KMS-11 (cell line): ENCODE results near the gene PWP1.
"Not testable (repeated sequence)": the region's sequence is repeated elsewhere in the genome, so short reads cannot be mapped to it uniquely, and the experiment has no call there.

Experiments
- H2AFZ ChIP-seq: fragments of 200-600 bp; sonication (generic); 2 replicates; pipeline ENCODE4 v1.6.1; 2016; ENCODE audit warnings: antibody characterized with exemption, mixed run types, low read depth
- H3K27ac ChIP-seq: fragments of 200-600 bp; sonication (generic); 2 replicates; pipeline ENCODE4 v1.6.1; 2016; ENCODE audit warnings: mild to moderate bottlenecking, mixed run types
- H3K27me3 ChIP-seq: fragments of 200-600 bp; sonication (generic); 2 replicates; pipeline ENCODE4 v1.6.1; 2017; ENCODE audit warnings: mild to moderate bottlenecking, low read depth, mixed run types, moderate library complexity; ENCODE audit not compliant: insufficient read depth
- H3K36me3 ChIP-seq: fragments of 200-600 bp; sonication (generic); 2 replicates; pipeline ENCODE4 v1.6.1; 2017; ENCODE audit warnings: mild to moderate bottlenecking, mixed run types; ENCODE audit not compliant: insufficient read depth
- H3K4me1 ChIP-seq: fragments of 200-600 bp; sonication (generic); 2 replicates; pipeline ENCODE4 v1.6.1; 2016; ENCODE audit warnings: mild to moderate bottlenecking, low read depth, mixed run types; ENCODE audit not compliant: poor library complexity, severe bottlenecking
- H3K4me2 ChIP-seq: fragments of 200-600 bp; sonication (generic); 2 replicates; pipeline ENCODE4 v1.7.0; 2016; ENCODE audit warnings: mild to moderate bottlenecking, mixed run types
- H3K4me3 ChIP-seq: fragments of 200-600 bp; sonication (generic); IDR thresholded peaks from 2 replicates; pipeline ENCODE4 v1.6.1; 2017; ENCODE audit warnings: low read depth, low read length, mixed read lengths; ENCODE audit not compliant: insufficient read depth
- H3K79me2 ChIP-seq: fragments of 200-600 bp; sonication (generic); 2 replicates; pipeline ENCODE4 v1.6.1; 2016; ENCODE audit warnings: low read depth, mixed run types; ENCODE audit not compliant: insufficient read depth
- H3K9ac ChIP-seq: fragments of 200-600 bp; sonication (generic); 2 replicates; pipeline ENCODE4 v1.6.1; 2016; ENCODE audit warnings: mild to moderate bottlenecking, mixed run types
- H4K20me1 ChIP-seq: fragments of 200-600 bp; sonication (generic); 2 replicates; pipeline ENCODE4 v1.6.1; 2016; ENCODE audit warnings: mild to moderate bottlenecking, mixed run types; ENCODE audit not compliant: insufficient read depth
- CTCF ChIP-seq: fragments of 200-600 bp; sonication (generic); conservative IDR thresholded peaks from 2 replicates; pipeline ENCODE4 v1.6.1; 2017; ENCODE audit warnings: low read depth, mild to moderate bottlenecking, antibody characterized with exemption, low read length, moderate library complexity, mixed read lengths

Gene PWP1

GRCh38 chr12:107704041-107704440, 18.4 kb downstream of the PWP1 start:
- TF ChIP-seq CTCF = no peak
- Histone ChIP-seq H3K36me3 (no peaks in the 10 kb centered on the region), H3K4me2 (no peak overlapping the region), H3K4me3 (no peak overlapping the region), H3K27me3 (no peaks in the 10 kb centered on the region), H3K79me2 (no peaks in the 10 kb centered on the region), H2AFZ (no peak overlapping the region), H3K4me1 (no peaks in the 10 kb centered on the region), H3K27ac (no peak overlapping the region), H3K9ac (no peak overlapping the region), H4K20me1 (no peaks in the 10 kb centered on the region)

- H3K9ac ChIP-seq, H3K4me1 ChIP-seq, H3K27ac ChIP-seq, H3K27me3 ChIP-seq, H2AFZ ChIP-seq, H4K20me1 ChIP-seq, H3K4me2 ChIP-seq, H3K79me2 ChIP-seq, H3K36me3 ChIP-seq, H3K4me3 ChIP-seq: not testable (repeated sequence)
Measured at GRCh38 chr12:107705522-107705921, 19.9 kb downstream of the PWP1 start.

- Histone ChIP-seq H3K36me3 (no peaks in the 10 kb centered on the region), H2AFZ (no peak overlapping the region), H4K20me1 (no peaks in the 10 kb centered on the region), H3K4me2 (no peak overlapping the region), H3K9ac (no peak overlapping the region), H3K79me2 (no peaks in the 10 kb centered on the region), H3K27ac (no peak overlapping the region), H3K4me3 (no peak overlapping the region), H3K27me3 (no peaks in the 10 kb centered on the region), H3K4me1 (no peaks in the 10 kb centered on the region)
- TF ChIP-seq CTCF = no peak
Measured at GRCh38 chr12:107715780-107716179, 30.2 kb downstream of the PWP1 start.

GRCh38 chr12:107718606-107719005, 33.0 kb downstream of the PWP1 start:
- Histone ChIP-seq H3K4me1 (no peaks in the 10 kb centered on the region), H3K36me3 (no peaks in the 10 kb centered on the region), H3K27ac (no peak overlapping the region), H3K4me2 (no peak overlapping the region), H2AFZ (no peak overlapping the region), H4K20me1 (no peaks in the 10 kb centered on the region), H3K27me3 (no peaks in the 10 kb centered on the region), H3K9ac (no peak overlapping the region), H3K4me3 (no peak overlapping the region), H3K79me2 (no peaks in the 10 kb centered on the region)
- TF ChIP-seq CTCF = no peak

- H3K27me3 ChIP-seq, H3K27ac ChIP-seq, H3K36me3 ChIP-seq, H4K20me1 ChIP-seq, H3K4me2 ChIP-seq, H3K9ac ChIP-seq, H2AFZ ChIP-seq, H3K4me1 ChIP-seq, H3K79me2 ChIP-seq, H3K4me3 ChIP-seq: not testable (repeated sequence)
Measured at GRCh38 chr12:107727327-107727726, 41.7 kb downstream of the PWP1 start.

- not testable (repeated sequence) for H3K4me3 ChIP-seq, H4K20me1 ChIP-seq, H3K79me2 ChIP-seq, H3K9ac ChIP-seq, H3K27ac ChIP-seq, H3K27me3 ChIP-seq, H3K4me1 ChIP-seq, H3K4me2 ChIP-seq, H3K36me3 ChIP-seq, H2AFZ ChIP-seq
Measured at GRCh38 chr12:107727742-107728141, 42.1 kb downstream of the PWP1 start.
